Mucosa of rectum (tissue), 2 donors: ENCODE results near the gene CNDP2.
"Not testable (repeated sequence)": the region's sequence is repeated elsewhere in the genome, so short reads cannot be mapped to it uniquely, and the experiment has no call there.

ENCODE experiments used
- H3K27ac ChIP-seq, 2 donors: one replicate each; pipeline ENCODE4 v1.7.0; 2013; ENCODE audit warnings: inconsistent platforms in 2 of 2, low read depth in 2 of 2, low read length in 2 of 2
- H3K27me3 ChIP-seq, 2 donors: one replicate each; pipeline ENCODE4 v1.7.0; 2013; ENCODE audit warnings: low read length in 2 of 2; ENCODE audit not compliant: control insufficient read depth in 2 of 2, insufficient read depth in 2 of 2
- H3K36me3 ChIP-seq, 2 donors: one replicate each; pipeline ENCODE4 v1.7.0; 2013; ENCODE audit warnings: low read length in 2 of 2; ENCODE audit not compliant: control insufficient read depth in 2 of 2, insufficient read depth in 2 of 2
- H3K4me1 ChIP-seq, 2 donors: one replicate each; pipeline ENCODE4 v1.7.0; 2013; ENCODE audit warnings: low read length in 2 of 2, mild to moderate bottlenecking in 1 of 2; ENCODE audit not compliant: control insufficient read depth in 2 of 2, insufficient read depth in 2 of 2
- H3K4me3 ChIP-seq, 2 donors: one replicate each; pipeline ENCODE4 v1.7.0; 2013; ENCODE audit warnings: low read length in 2 of 2
- H3K9ac ChIP-seq, 2 donors: one replicate each; pipeline ENCODE4 v1.7.0; 2013; ENCODE audit warnings: low read length in 2 of 2, low read depth in 1 of 2, mild to moderate bottlenecking in 1 of 2
- H3K9me3 ChIP-seq, 2 donors: one replicate each; pipeline ENCODE4 v1.7.0; 2013; ENCODE audit warnings: low read length in 2 of 2; ENCODE audit not compliant: control insufficient read depth in 2 of 2
- donor health status: healthy.
- donor health status: Normal muscosa, but diverticular disease.

The CNDP2 gene

DNA sequence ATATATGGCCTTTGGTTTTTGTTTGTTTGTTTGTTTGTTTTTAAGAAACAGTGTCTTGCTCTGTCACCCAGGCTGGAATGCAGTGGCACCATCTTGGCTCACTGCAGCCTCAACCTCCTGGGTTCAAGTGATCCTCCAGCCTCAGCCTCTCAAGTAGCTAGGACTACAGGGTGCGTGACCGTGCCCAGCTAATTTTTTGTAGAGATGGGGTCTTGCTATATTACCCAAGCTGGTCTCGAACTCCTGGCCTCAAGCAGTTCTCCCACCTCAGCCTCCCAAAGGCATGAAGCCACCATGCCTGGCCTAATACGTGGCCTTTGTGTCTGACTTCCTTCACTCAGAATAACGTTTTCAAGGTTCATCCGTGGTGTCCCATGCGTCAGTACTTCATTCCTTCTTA lies 28.8 kb downstream of the CNDP2 start:
- H3K27ac ChIP-seq: peak overlapping the region; percentile 55 to 70
- H3K4me3 ChIP-seq: not testable (repeated sequence)

GRCh38 chr18:74525741-74526140 lies 29.6 kb downstream of the CNDP2 start:
- Histone ChIP-seq H3K4me1 (peaks cover 5 to 17% of the 10 kb centered on the region in 2 donors), H3K36me3 (peaks cover 7 to 8% of the 10 kb centered on the region in 2 donors), H3K4me3 (peak overlapping the region in 1 of 2 donors; percentile 26), H3K27ac (peak overlapping the region; percentile 55 to 70), H3K27me3 (no peaks in the 10 kb centered on the region), H3K9me3 (no peaks in the 10 kb centered on the region), H3K9ac (no peak overlapping the region)

More for the DNA sequence above, 28.8 kb downstream of the CNDP2 start:
- Histone ChIP-seq H3K4me1 (peaks cover 5 to 15% of the 10 kb centered on the region in 2 donors), H3K36me3 (peaks cover 15 to 16% of the 10 kb centered on the region in 2 donors)
- not testable (repeated sequence) for H3K9me3 ChIP-seq, H3K9ac ChIP-seq, H3K27me3 ChIP-seq

DNA sequence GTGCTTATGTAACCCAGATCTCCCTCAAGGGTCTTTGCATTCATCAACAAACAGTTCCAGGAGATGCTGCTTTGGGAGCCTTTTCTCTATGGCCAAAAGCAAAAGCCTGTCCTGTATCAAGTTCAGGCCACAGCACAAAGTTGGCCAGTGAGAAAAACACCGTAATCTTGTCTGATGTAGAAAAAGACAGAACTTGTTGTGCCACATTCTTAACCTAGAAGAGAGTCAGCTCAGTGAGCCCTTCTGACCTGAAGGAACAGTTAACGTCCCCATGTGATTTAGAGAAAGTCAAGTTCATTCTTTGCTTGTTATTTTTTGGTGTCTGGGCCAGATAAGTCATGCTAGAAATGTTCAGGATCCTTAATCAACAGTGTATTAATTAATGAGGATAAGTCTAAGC lies 30.3 kb downstream of the CNDP2 start:
- H3K27ac ChIP-seq: no peak overlapping the region

DNA sequence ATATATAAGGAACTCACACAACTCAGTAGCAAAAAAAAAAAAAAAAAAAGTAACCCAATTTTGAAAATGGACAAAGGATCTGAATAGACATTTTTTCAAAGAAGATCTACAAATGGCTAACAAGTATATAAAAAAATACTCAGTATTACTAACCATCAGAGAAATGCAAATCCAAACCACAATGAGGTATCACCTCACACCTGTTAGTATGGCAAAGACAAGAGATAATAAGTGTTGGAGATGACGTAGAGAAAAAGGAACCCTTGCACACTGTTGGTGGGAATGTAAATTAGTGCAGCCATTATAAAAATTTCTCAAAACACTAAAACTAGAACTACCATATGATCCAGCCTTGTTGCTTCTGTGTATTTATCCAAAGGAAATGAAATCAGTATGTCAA lies 32.3 kb downstream of the CNDP2 start:
- Histone ChIP-seq H3K4me3 (no peak overlapping the region), H3K36me3 (no peaks in the 10 kb centered on the region), H3K9ac (no peak overlapping the region), H3K4me1 (peaks cover 5 to 17% of the 10 kb centered on the region in 2 donors), H3K27me3 (no peaks in the 10 kb centered on the region), H3K9me3 (no peaks in the 10 kb centered on the region), H3K27ac (no peak overlapping the region)

More for the DNA sequence above, 30.3 kb downstream of the CNDP2 start:
- Histone ChIP-seq H3K9me3 (no peaks in the 10 kb centered on the region), H3K27me3 (no peaks in the 10 kb centered on the region), H3K4me3 (no peak overlapping the region), H3K4me1 (peaks cover 5 to 17% of the 10 kb centered on the region in 2 donors), H3K36me3 (peaks cover 2 to 3% of the 10 kb centered on the region in 2 donors), H3K9ac (no peak overlapping the region)

- Histone ChIP-seq H3K27ac (no peak overlapping the region), H3K9me3 (no peaks in the 10 kb centered on the region), H3K4me1 (peaks cover 5 to 16% of the 10 kb centered on the region in 2 donors), H3K9ac (no peak overlapping the region), H3K4me3 (no peak overlapping the region), H3K36me3 (no peaks in the 10 kb centered on the region), H3K27me3 (no peaks in the 10 kb centered on the region)
Measured at GRCh38 chr18:74528913-74529312, 32.8 kb downstream of the CNDP2 start.

DNA sequence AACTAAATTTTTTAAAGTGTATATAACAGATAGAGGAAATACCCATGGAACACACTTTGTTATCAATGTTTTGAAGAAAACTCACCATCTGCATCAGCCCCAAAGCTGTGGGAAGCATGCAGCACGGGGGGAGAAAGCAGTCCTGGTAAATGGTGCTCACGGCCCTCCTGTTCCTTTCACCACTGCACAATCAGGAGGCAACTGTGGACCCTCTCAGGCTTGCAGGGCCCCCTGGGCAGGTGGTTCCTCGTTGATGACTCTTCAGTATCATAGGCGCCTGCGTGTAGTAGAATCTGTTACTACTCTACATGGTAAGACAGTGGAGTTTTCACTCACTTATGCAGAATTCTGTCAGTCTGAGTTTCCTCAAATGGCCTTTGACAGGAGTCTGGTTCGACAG lies 33.2 kb downstream of the CNDP2 start:
- Histone ChIP-seq H3K27ac (no peak overlapping the region), H3K4me3 (no peak overlapping the region), H3K4me1 (peaks cover under 1 to 12% of the 10 kb centered on the region in 2 donors), H3K27me3 (no peaks in the 10 kb centered on the region), H3K36me3 (no peaks in the 10 kb centered on the region), H3K9ac (no peak overlapping the region), H3K9me3 (no peaks in the 10 kb centered on the region)

GRCh38 chr18:74529811-74530583 lies 33.8 kb downstream of the CNDP2 start:
- no peaks in the 10 kb centered on the region for H3K9me3 ChIP-seq
- H3K4me1 ChIP-seq: peaks cover 0 to 11% of the 10 kb centered on the region in 2 donors
- H3K4me3 ChIP-seq: no peak overlapping the region
- no peaks in the 10 kb centered on the region for H3K27me3 ChIP-seq
- H3K36me3 ChIP-seq: no peaks in the 10 kb centered on the region
- H3K27ac ChIP-seq: no peak overlapping the region
- no peak overlapping the region for H3K9ac ChIP-seq

DNA sequence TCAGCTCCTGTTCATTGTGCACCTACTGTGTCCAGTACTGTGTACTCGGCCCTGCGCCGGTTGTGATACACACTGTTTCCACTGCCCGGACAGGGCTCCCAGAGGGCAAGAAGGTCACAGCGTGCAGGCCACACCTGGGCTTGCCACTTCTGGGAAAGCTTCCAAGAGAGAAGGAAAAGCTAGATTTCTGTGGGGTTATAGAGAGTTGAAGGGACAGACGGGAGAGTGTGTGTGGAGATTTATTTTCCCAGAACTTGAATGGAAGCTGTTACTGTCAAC lies 34.4 kb downstream of the CNDP2 start:
- Histone ChIP-seq H3K27ac (no peak overlapping the region), H3K27me3 (no peaks in the 10 kb centered on the region), H3K36me3 (no peaks in the 10 kb centered on the region), H3K9ac (no peak overlapping the region), H3K9me3 (no peaks in the 10 kb centered on the region), H3K4me1 (peaks cover 0 to 10% of the 10 kb centered on the region in 2 donors), H3K4me3 (no peak overlapping the region)

DNA sequence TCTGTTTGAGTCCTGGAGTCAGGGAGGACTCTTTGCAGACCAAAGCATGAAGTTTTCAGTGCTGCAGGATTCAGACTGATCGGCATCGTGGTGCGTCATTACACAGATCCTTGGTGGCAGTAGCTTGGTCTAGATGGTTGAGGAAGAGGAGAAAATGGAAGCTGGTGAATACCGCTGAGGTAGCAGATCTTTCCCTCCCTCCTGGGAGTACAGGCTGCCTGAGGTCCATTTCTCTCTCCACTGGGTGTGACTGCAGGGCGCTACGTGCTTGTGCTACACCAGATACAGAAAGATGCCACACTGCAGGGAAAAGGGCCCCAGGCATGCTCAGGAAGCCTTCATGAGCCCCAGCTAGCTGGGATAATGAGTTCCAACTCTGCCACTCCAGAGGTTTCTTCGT lies 34.9 kb downstream of the CNDP2 start:
- no peak overlapping the region for H3K27ac ChIP-seq
- no peak overlapping the region for H3K9ac ChIP-seq

GRCh38 chr18:74532511-74533025 lies 36.4 kb downstream of the CNDP2 start:
- Histone ChIP-seq H3K4me1 (peaks cover 0 to 2% of the 10 kb centered on the region in 2 donors), H3K27ac (no peak overlapping the region), H3K9me3 (no peaks in the 10 kb centered on the region), H3K9ac (no peak overlapping the region), H3K4me3 (no peak overlapping the region), H3K27me3 (no peaks in the 10 kb centered on the region), H3K36me3 (no peaks in the 10 kb centered on the region)

More for the DNA sequence above, 34.9 kb downstream of the CNDP2 start:
- H3K4me1 ChIP-seq: peaks cover 0 to 5% of the 10 kb centered on the region in 2 donors
- no peaks in the 10 kb centered on the region for H3K9me3 ChIP-seq
- no peaks in the 10 kb centered on the region for H3K36me3 ChIP-seq
- H3K27me3 ChIP-seq: no peaks in the 10 kb centered on the region
- H3K4me3 ChIP-seq: no peak overlapping the region
